ENCODE data around the gene MYO10. TPM values are rescaled to one million over a fixed set of nuclear protein-coding genes. Genes with fewer than 3 reads are reported as not detected.

Gene MYO10
- total and polyA plus RNA-seq, 2 of the 8 experiments (the other 6 are each of a cell fraction or from before 2014, with no cell fraction given), result 21.5 to 107 TPM

DNA sequence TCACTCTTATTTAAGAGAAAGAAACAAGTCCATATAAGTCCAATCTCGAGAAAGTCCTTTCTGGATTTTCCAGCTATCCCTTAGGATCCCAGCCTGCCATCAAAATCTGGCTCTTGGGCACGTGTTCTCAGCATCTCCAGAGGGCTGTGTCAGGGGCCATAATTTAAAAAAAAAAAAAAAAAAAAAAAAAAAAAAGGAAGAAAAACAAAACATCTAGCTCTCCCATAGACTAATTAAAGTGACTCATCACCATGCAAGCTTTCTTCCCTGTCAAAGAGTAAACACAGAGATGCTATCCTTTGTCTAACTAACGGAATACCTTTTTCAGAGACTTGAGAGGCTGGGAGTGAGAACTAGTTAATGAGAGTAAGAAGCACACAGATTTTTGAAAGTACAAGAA, 44.9 kb upstream of the MYO10 start:
- CTCF ChIA-PET (ENCODE audit: partially characterized antibody), result interaction anchor here (1.1 kb wide), 1 partner anchor 34 kb away, joined by 4 read pairs; no protein-coding TSS in a partner anchor
- TF ChIP-seq HDAC6 (IDR thresholded peaks at IDR 0.05; ENCODE audit: low read depth, low read length), result no peak

More for the DNA sequence above, 44.9 kb upstream of the MYO10 start:
- no peak overlapping the region for H3K27ac ChIP-seq (ENCODE audit: low read depth, low read length)
- no peaks in the 10 kb centered on the region for H3K79me2 ChIP-seq (ENCODE audit: control insufficient read depth in 1 of 2, insufficient read depth in 2 of 2, low read length in 2 of 2)
- DNase-seq (ENCODE audit: low read depth in 1 of 2, low spot score in 2 of 2) (no peak), FAIRE-seq (no peak)
- H2BK120ac ChIP-seq (replicated peaks; ENCODE audit: low read depth, low read length), result no peak overlapping the region
- H3K23ac ChIP-seq (ENCODE audit: insufficient read length), result no peak overlapping the region
- no peak overlapping the region for H2AK5ac ChIP-seq (ENCODE audit: low read depth, low read length)
- H4K5ac ChIP-seq (ENCODE audit: insufficient read length, low read depth, low read length), result no peak overlapping the region
- H3K9ac ChIP-seq (replicated peaks in 1 of 4; ENCODE audit: extremely low read depth in 1 of 4, low read depth in 3 of 4, low read length in 3 of 4), result no peak overlapping the region
- no peak overlapping the region for H3K18ac ChIP-seq (ENCODE audit: extremely low read depth, low read length)
- H2BK20ac ChIP-seq (ENCODE audit: low read length), result no peak overlapping the region
- H3K4me1 ChIP-seq (replicated peaks in 1 of 4; ENCODE audit: control insufficient read depth in 3 of 4, insufficient read depth in 4 of 4, low read length in 3 of 4), result no peaks in the 10 kb centered on the region
- H3K14ac ChIP-seq (ENCODE audit: insufficient read length), result no peak overlapping the region
- H2BK12ac ChIP-seq (ENCODE audit: low read depth, low read length), result no peak overlapping the region
- no peak overlapping the region for H3K56ac ChIP-seq (replicated peaks; ENCODE audit: insufficient read length, low read depth, low read length)
- POLR2A ChIA-PET (ENCODE audit: partially characterized antibody), result no interaction called here
- H3K36me3 ChIP-seq (ENCODE audit: control insufficient read depth in 2 of 4, insufficient read depth in 4 of 4, low read length in 3 of 4), result no peaks in the 10 kb centered on the region
- no peak overlapping the region for H2AFZ ChIP-seq (ENCODE audit: low read length)
- no peak overlapping the region for H3K4me2 ChIP-seq (ENCODE audit: insufficient read depth in 1 of 2, low read depth in 2 of 2, low read length in 2 of 2)
- H4K8ac ChIP-seq (ENCODE audit: extremely low read depth, insufficient read depth, low read length), result no peak overlapping the region
- H4K91ac ChIP-seq (replicated peaks; ENCODE audit: insufficient read length, low read length), result no peak overlapping the region
- no peaks in the 10 kb centered on the region for H3K9me3 ChIP-seq (ENCODE audit: insufficient read depth in 2 of 2, low read depth in 1 of 2, low read length in 1 of 2)
- no peak overlapping the region for H2BK5ac ChIP-seq (ENCODE audit: low read depth, low read length)
- no peaks in the 10 kb centered on the region for H3K27me3 ChIP-seq (replicated peaks in 1 of 4; ENCODE audit: control insufficient read depth in 3 of 4, extremely low read depth in 1 of 4, insufficient read depth in 3 of 4, low read length in 3 of 4)
- WGBS, 2 experiments (ENCODE audit: extremely low coverage in 1 of 2, insufficient coverage in 1 of 2, insufficient read length in 1 of 2, insufficient replicate concordance in 2 of 2, low coverage in 1 of 2, low lambda C conversion rate in 2 of 2, missing lambda C conversion rate in 1 of 2), result 79% methylated on average over 3 of the region's 3 CpGs; no CpG with 5 or more reads in 1 of the 2 experiments
- no peaks in the 10 kb centered on the region for H3K23me2 ChIP-seq (ENCODE audit: low read depth, low read length)
- H2BK15ac ChIP-seq (ENCODE audit: low read length), result no peak overlapping the region
- H3K79me1 ChIP-seq (ENCODE audit: low read depth, low read length), result no peaks in the 10 kb centered on the region
- no peak overlapping the region for H3K4me3 ChIP-seq (ENCODE audit: extremely low read depth in 1 of 4, insufficient read depth in 2 of 4, low read depth in 3 of 4, low read length in 4 of 4)
- H4K20me1 ChIP-seq (replicated peaks in 1 of 2; ENCODE audit: control insufficient read depth in 1 of 2, insufficient read depth in 2 of 2, low read length in 2 of 2), result no peaks in the 10 kb centered on the region
- no peak overlapping the region for H3K4ac ChIP-seq (replicated peaks; ENCODE audit: insufficient read length, low read depth, low read length)
